ENCODE data around the gene PDE2A.

DNA sequence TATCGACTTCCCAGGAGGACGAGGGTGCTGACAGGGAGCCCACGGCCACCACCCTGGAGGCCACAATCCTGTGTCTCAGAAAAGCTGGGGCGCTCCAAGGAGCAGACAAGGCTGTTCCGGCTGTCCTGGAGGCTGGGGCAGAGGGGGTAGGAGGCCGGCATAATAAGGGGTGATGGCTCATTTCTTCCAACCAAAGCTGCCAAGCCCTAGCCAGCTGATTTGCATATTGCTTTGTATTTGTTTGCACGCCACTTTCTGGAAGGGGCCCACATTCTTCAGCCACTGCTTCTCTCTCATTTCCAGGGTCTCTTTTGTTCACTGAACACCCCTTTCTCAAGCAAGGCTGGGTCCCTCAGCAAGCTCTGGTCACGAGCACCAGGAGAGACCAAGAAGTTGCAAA lies 4.7 kb downstream of the PDE2A start:
- TF ChIP-seq, protein P1, sequence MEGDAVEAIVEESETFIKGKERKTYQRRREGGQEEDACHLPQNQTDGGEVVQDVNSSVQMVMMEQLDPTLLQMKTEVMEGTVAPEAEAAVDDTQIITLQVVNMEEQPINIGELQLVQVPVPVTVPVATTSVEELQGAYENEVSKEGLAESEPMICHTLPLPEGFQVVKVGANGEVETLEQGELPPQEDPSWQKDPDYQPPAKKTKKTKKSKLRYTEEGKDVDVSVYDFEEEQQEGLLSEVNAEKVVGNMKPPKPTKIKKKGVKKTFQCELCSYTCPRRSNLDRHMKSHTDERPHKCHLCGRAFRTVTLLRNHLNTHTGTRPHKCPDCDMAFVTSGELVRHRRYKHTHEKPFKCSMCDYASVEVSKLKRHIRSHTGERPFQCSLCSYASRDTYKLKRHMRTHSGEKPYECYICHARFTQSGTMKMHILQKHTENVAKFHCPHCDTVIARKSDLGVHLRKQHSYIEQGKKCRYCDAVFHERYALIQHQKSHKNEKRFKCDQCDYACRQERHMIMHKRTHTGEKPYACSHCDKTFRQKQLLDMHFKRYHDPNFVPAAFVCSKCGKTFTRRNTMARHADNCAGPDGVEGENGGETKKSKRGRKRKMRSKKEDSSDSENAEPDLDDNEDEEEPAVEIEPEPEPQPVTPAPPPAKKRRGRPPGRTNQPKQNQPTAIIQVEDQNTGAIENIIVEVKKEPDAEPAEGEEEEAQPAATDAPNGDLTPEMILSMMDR (IDR thresholded peaks at IDR 0.05): no peak
- no peak for TF ChIP-seq ZNF317 (CRISPR knock-in tag; IDR thresholded peaks at IDR 0.05; ENCODE audit: borderline replicate concordance, low read depth)
- TF ChIP-seq, protein P2, sequence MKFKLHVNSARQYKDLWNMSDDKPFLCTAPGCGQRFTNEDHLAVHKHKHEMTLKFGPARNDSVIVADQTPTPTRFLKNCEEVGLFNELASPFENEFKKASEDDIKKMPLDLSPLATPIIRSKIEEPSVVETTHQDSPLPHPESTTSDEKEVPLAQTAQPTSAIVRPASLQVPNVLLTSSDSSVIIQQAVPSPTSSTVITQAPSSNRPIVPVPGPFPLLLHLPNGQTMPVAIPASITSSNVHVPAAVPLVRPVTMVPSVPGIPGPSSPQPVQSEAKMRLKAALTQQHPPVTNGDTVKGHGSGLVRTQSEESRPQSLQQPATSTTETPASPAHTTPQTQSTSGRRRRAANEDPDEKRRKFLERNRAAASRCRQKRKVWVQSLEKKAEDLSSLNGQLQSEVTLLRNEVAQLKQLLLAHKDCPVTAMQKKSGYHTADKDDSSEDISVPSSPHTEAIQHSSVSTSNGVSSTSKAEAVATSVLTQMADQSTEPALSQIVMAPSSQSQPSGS (CRISPR knock-in tag; IDR thresholded peaks at IDR 0.05; ENCODE audit: borderline replicate concordance, low read depth): no peak
- no peak for TF ChIP-seq ZBTB21 (CRISPR knock-in tag; IDR thresholded peaks at IDR 0.05; ENCODE audit: borderline replicate concordance)
- no peak for TF ChIP-seq TCF7 (CRISPR knock-in tag; IDR thresholded peaks at IDR 0.05; ENCODE audit: low read depth)
- TF ChIP-seq, protein P3, sequence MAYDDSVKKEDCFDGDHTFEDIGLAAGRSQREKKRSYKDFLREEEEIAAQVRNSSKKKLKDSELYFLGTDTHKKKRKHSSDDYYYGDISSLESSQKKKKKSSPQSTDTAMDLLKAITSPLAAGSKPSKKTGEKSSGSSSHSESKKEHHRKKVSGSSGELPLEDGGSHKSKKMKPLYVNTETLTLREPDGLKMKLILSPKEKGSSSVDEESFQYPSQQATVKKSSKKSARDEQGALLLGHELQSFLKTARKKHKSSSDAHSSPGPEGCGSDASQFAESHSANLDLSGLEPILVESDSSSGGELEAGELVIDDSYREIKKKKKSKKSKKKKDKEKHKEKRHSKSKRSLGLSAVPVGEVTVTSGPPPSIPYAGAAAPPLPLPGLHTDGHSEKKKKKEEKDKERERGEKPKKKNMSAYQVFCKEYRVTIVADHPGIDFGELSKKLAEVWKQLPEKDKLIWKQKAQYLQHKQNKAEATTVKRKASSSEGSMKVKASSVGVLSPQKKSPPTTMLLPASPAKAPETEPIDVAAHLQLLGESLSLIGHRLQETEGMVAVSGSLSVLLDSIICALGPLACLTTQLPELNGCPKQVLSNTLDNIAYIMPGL (CRISPR knock-in tag; IDR thresholded peaks at IDR 0.05): no peak
- TF ChIP-seq, protein P4, sequence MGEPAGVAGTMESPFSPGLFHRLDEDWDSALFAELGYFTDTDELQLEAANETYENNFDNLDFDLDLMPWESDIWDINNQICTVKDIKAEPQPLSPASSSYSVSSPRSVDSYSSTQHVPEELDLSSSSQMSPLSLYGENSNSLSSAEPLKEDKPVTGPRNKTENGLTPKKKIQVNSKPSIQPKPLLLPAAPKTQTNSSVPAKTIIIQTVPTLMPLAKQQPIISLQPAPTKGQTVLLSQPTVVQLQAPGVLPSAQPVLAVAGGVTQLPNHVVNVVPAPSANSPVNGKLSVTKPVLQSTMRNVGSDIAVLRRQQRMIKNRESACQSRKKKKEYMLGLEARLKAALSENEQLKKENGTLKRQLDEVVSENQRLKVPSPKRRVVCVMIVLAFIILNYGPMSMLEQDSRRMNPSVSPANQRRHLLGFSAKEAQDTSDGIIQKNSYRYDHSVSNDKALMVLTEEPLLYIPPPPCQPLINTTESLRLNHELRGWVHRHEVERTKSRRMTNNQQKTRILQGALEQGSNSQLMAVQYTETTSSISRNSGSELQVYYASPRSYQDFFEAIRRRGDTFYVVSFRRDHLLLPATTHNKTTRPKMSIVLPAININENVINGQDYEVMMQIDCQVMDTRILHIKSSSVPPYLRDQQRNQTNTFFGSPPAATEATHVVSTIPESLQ (CRISPR knock-in tag; IDR thresholded peaks at IDR 0.05): no peak
- TF ChIP-seq, protein P5, sequence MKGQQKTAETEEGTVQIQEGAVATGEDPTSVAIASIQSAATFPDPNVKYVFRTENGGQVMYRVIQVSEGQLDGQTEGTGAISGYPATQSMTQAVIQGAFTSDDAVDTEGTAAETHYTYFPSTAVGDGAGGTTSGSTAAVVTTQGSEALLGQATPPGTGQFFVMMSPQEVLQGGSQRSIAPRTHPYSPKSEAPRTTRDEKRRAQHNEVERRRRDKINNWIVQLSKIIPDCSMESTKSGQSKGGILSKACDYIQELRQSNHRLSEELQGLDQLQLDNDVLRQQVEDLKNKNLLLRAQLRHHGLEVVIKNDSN (CRISPR knock-in tag; IDR thresholded peaks at IDR 0.05): no peak
- no peak for TF ChIP-seq NFE2L1 (CRISPR knock-in tag; IDR thresholded peaks at IDR 0.05)
- TF ChIP-seq, protein P6, sequence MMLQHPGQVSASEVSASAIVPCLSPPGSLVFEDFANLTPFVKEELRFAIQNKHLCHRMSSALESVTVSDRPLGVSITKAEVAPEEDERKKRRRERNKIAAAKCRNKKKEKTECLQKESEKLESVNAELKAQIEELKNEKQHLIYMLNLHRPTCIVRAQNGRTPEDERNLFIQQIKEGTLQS (CRISPR knock-in tag; conservative IDR thresholded peaks at IDR 0.05): no peak
- no peak for TF ChIP-seq CREM (CRISPR knock-in tag; IDR thresholded peaks at IDR 0.05)

All from WTC11 (cell line).